HUES64 (cell line): ENCODE measurements around the gene FAM3C.

Source experiments
- H3K27ac ChIP-seq: 2 replicates; pipeline ENCODE4 v1.7.0; 2013; ENCODE audit warnings: low read depth, low read length, inconsistent platforms
- H3K27me3 ChIP-seq: 2 replicates; pipeline ENCODE4 v1.6.1; 2013; ENCODE audit warnings: mild to moderate bottlenecking, low read length; ENCODE audit not compliant: insufficient read depth
- H3K36me3 ChIP-seq: 2 replicates; pipeline ENCODE4 v1.6.1; 2013; ENCODE audit warnings: mild to moderate bottlenecking, low read length; ENCODE audit not compliant: insufficient read depth
- H3K4me1 ChIP-seq: 2 replicates; pipeline ENCODE4 v1.6.1; 2013; ENCODE audit warnings: mild to moderate bottlenecking, low read length, moderate library complexity; ENCODE audit not compliant: insufficient read depth
- H3K4me3 ChIP-seq: 2 replicates; pipeline ENCODE4 v1.5.1; 2013; ENCODE audit warnings: mild to moderate bottlenecking, low read length, moderate library complexity
- H3K9ac ChIP-seq: 2 replicates; pipeline ENCODE4 v1.6.1; 2013; ENCODE audit warnings: mild to moderate bottlenecking, low read depth, low read length
- H3K9me3 ChIP-seq: 2 replicates; pipeline ENCODE4 v1.6.1; 2013; ENCODE audit warnings: low read depth, low read length; ENCODE audit not compliant: insufficient read depth
- WGBS: fragments of 150-250, 120-280 bp; methylation state at CpG from one replicate; pipeline ENCODE4 v1.1.7; 2013; ENCODE audit warnings: missing lambda C conversion rate; 5-methylcytosine and 5-hydroxymethylcytosine counted together

Gene FAM3C

DNA sequence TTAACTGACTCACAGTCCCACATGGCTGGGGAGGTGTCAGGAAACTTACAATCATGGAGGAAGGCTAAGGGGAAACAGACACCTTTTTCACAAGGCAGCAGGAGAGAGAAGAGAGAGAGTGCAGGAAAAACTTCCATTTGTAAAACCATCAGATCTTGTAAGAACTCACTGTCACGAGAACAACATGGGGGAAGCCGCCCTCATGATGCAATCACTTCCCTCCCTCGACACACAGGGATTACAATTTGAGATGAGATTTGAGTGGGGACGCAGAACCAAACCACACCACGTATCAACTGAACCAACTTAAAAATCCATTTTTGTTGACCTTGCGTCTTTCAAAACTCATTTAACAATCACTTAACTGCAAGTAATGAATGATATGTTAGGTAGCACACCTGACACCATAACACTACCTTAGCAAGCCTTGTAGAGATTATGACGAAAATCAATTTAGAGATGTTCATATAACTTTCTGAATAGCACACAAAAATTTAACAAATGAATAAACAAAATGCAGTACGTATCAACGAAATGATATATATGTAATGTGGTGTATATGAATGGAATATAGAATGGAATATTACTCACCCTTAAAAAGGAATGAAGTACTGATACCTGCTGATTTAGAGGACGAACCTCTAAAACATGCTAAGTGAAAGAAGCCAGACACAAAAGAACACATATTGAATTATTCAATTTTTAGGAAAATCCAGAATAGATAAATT, 3.7 kb downstream of the FAM3C start:
- Histone ChIP-seq H3K27ac (no peak overlapping the region), H3K9ac (no peak overlapping the region), H3K4me1 (peaks cover 22% of the 10 kb centered on the region), H3K9me3 (no peaks in the 10 kb centered on the region), H3K4me3 (no peak overlapping the region), H3K36me3 (peaks cover 17% of the 10 kb centered on the region; the same call in 1 of the 2 replicates), H3K27me3 (no peaks in the 10 kb centered on the region)
- WGBS, result 85% methylated on average over 4 of the region's 10 CpGs

DNA sequence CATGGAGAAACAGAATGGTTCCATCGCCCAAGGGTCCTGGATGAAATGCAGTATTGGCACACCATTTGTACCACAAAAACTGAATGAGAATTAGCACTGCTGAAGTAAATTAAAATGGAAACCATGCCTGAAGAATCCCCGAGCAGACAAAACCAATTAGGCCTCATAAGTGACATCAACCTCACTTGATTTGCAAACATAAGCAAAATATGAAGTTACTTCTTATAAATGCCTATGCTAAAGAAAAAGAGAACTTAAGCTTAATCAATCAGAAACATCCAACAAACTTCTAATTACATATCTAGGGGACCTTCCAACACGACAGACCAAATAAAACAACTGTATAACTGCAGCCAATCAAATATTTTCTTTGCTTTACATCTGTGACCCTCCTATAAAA, 4.4 kb downstream of the FAM3C start:
- H3K9ac ChIP-seq, result no peak overlapping the region
- H3K27me3 ChIP-seq, result no peaks in the 10 kb centered on the region
- no peak overlapping the region for H3K27ac ChIP-seq
- H3K4me1 ChIP-seq, result peaks cover 21% of the 10 kb centered on the region
- no peak overlapping the region for H3K4me3 ChIP-seq
- no peaks in the 10 kb centered on the region for H3K9me3 ChIP-seq
- WGBS, result 94% methylated on average over 3 of the region's 3 CpGs
- peaks cover 17% of the 10 kb centered on the region; the same call in 1 of the 2 replicates for H3K36me3 ChIP-seq

DNA sequence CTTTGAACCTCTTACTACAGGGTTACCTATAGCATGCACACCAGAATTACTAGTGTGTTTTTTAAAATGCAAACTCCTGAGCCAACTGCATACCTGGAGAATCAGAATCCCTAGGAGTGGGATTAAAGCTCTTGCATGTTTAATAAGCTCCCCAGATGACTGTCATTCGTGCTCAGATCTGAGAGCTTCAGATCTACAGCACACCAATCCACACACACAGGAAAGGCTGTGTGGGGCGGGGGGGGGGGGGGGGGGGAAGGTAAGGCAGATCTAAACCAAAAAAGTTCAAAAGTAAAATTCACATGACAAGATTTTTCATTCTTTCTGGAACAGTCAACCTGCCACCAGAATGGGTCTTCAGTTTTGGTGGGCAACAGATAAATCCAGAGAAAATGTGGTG, 5.5 kb downstream of the FAM3C start:
- Histone ChIP-seq H3K4me3 (no peak overlapping the region), H3K9ac (no peak overlapping the region), H3K27me3 (no peaks in the 10 kb centered on the region), H3K27ac (no peak overlapping the region), H3K36me3 (peaks cover 17% of the 10 kb centered on the region; the same call in 1 of the 2 replicates), H3K4me1 (peaks cover 18% of the 10 kb centered on the region), H3K9me3 (no peaks in the 10 kb centered on the region)
- no CpG with 5 or more reads among the region's 2 CpGs for WGBS

DNA sequence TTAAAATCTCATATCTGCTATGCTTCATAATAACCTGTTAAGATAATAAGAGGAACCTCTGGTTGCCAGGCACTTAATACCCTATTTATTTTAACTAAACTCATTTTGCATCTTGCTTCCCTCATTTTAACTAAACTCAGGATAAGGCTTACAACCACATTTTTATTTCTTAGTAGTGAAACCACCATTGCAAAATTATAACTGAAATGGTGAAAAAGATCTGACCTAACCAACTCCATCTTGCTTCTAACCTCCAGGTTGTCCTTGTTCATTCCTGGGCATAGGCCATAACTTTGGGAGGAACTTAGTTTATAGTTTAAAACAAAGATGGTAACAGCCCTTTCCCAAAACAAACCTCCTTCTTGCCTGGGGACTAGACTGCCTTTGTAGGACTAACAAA, 6.0 kb downstream of the FAM3C start:
- Histone ChIP-seq H3K27me3 (no peaks in the 10 kb centered on the region), H3K4me1 (peaks cover 15% of the 10 kb centered on the region), H3K36me3 (peaks cover 17% of the 10 kb centered on the region; the same call in 1 of the 2 replicates), H3K27ac (no peak overlapping the region), H3K9me3 (no peaks in the 10 kb centered on the region), H3K4me3 (no peak overlapping the region), H3K9ac (no peak overlapping the region)

DNA sequence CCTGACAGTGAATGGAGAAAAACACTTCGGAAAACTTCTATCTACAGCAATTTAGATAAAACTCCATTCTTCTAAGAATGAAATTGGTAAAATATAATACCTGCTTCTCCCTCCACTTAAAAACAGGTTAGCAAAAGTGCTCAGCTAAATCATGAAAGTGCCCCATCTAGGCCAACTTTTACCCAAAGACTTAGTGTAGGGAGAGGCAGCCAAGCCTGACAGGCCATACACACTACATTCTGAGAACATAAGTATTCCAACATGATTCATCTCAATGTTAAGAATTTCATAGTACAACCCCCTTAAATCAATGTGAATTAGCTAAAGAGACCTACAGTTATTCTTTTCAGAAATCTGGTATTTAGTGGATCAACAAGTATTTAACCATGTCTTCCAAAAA, 7.2 kb downstream of the FAM3C start:
- Histone ChIP-seq H3K36me3 (peaks cover 13% of the 10 kb centered on the region; the same call in 1 of the 2 replicates), H3K9ac (no peak overlapping the region), H3K27me3 (no peaks in the 10 kb centered on the region), H3K9me3 (no peaks in the 10 kb centered on the region), H3K4me1 (peaks cover 8% of the 10 kb centered on the region), H3K4me3 (no peak overlapping the region), H3K27ac (no peak overlapping the region)
- 88% methylated on average over 1 of the region's 1 CpG for WGBS

DNA sequence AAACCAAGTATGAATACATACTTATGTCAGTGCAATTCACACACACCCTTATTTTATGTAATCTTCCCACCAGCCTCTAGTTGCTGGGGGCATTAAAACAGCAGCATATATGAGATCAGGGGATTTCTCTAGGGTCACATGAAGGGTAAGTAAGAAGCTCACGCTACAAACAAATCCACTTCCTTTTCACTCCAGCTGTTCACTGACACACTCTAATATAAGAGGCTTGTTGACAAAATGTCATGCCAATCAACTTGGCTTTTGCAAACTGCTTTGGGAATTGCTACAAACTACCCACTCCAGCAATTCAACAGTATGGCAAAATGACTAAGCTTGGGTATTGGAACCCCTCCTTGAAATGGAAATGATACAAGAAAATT, 10.3 kb downstream of the FAM3C start:
- 88% methylated on average over 1 of the region's 1 CpG for WGBS
- H3K4me1 ChIP-seq, result peaks cover 8% of the 10 kb centered on the region; the same call in 1 of the 2 replicates

DNA sequence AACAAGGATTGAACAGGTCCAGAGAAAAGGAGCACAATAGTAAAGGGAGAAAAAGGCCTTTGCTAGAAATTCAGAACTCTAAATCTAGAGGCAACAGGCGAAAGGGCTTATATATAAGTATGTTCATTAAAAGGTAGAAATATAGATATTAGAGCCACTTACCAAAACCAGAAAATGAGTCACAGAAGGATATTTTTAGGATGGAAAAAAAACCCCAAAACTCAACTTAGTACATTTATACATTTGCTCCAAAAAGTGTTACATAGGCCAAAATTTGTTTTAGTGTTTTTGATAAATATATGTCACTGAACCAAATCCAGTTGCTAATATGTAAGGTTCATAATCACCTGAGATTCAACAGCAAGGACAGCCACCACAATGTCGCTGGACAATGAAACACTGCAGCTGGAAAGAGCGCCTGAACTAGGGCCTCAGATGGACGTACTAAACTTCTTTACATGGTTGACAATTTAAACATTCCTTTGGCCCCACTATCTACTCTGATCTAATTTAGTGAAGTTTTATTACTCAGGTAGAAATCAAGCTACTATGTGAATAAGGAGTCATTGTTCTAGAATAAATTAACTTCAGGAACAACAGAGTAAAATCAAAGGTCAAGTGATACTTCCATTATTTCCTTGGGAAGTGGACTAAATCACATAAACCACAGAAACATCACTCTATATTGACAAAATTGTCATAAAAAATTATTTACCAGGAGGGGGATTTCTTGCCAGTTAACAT, 10.9 kb downstream of the FAM3C start:
- H3K36me3 ChIP-seq, result peaks cover 15% of the 10 kb centered on the region
- no peak overlapping the region for H3K4me3 ChIP-seq
- no peak overlapping the region for H3K9ac ChIP-seq
- H3K9me3 ChIP-seq, result no peaks in the 10 kb centered on the region
- WGBS, result 92% methylated on average over 4 of the region's 4 CpGs
- peaks cover 8% of the 10 kb centered on the region; the same call in 1 of the 2 replicates for H3K4me1 ChIP-seq
- no peak overlapping the region for H3K27ac ChIP-seq
- H3K27me3 ChIP-seq, result no peaks in the 10 kb centered on the region

More for the DNA sequence above, 10.3 kb downstream of the FAM3C start:
- no peaks in the 10 kb centered on the region for H3K27me3 ChIP-seq
- H3K9ac ChIP-seq, result no peak overlapping the region
- peaks cover 14% of the 10 kb centered on the region for H3K36me3 ChIP-seq
- no peaks in the 10 kb centered on the region for H3K9me3 ChIP-seq
- H3K27ac ChIP-seq, result no peak overlapping the region
- no peak overlapping the region for H3K4me3 ChIP-seq

DNA sequence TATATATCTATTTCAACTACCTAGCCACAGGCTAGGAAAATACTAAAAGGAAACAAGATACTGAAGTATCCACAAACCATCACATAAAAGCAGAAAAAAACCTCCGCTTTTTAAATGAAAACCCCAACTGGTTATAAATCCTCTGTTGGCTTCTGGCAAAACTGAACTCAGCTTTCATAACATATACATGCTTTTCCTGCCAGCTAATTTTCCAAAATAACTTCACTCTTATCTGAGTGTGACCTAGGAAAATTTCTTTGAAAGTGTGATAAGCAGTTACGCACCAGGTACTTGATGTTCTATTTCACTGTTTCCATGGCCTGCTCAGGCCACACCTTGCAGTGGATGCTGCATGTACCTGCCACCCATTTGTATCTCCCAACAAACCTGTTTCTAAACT, 11.8 kb downstream of the FAM3C start:
- Histone ChIP-seq H3K27ac (no peak overlapping the region), H3K4me1 (peaks cover 8% of the 10 kb centered on the region; the same call in 1 of the 2 replicates), H3K36me3 (peaks cover 25% of the 10 kb centered on the region), H3K4me3 (no peak overlapping the region), H3K9me3 (no peaks in the 10 kb centered on the region), H3K9ac (no peak overlapping the region), H3K27me3 (no peaks in the 10 kb centered on the region)
- WGBS, result 94% methylated on average over 2 of the region's 2 CpGs

DNA sequence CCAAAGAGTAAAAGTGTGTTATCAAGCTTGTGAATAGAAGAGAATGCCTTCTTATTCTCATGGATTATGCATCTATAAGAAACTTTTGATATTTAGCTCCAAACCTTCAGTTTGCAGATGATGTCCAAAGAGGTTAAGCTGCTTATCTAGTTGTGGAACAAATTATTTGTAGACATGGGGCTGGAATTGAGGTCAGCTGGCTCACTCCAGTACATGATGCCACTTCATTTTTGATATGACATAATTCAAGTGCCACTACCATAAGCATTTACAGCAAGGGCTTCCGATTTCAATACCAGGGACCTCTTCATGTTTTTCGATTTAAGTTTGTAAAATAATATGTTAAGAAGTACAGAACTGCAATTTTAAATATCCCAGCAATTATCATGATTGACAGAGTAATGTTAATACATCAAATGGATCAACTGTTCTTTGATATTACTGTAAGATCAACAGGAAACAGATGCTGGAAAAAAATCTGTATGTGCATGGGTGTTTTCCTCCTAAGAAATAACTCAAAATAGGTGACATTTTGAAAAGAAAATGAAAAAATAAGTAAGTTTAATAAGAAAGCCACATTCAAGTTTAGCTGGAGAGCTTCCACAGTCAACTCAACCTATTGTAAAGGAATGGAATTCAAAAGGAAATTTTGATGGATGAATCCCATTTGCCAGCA, 12.7 kb downstream of the FAM3C start:
- Histone ChIP-seq H3K4me1 (peaks cover 3% of the 10 kb centered on the region; the same call in 1 of the 2 replicates), H3K9me3 (no peaks in the 10 kb centered on the region), H3K9ac (no peak overlapping the region), H3K4me3 (no peak overlapping the region), H3K27ac (no peak overlapping the region), H3K27me3 (no peaks in the 10 kb centered on the region), H3K36me3 (peaks cover 34% of the 10 kb centered on the region)
- WGBS, result 100% methylated on average over 1 of the region's 2 CpGs

DNA sequence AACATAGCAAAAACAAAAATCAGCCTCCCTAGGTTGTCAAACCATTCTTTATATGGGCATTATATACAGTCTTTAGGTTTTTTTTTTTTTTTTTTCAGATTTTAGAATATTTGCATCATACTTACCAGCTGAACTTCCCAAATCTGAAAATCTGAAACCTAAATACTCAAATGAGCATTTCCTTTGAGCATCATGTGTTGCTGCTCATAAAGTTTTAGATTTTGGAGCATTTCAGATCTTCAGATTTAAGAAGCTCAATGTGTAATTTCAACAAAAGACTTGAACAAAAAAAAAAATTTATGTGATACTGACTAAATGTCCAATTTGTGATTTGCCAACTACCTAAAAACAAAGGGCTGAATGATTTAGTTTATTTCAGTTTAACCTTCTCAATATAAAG, 13.6 kb downstream of the FAM3C start:
- no peaks in the 10 kb centered on the region for H3K9me3 ChIP-seq
- peaks cover 43% of the 10 kb centered on the region for H3K36me3 ChIP-seq
- no peaks in the 10 kb centered on the region for H3K4me1 ChIP-seq
- no peak overlapping the region for H3K4me3 ChIP-seq
- no peak overlapping the region for H3K9ac ChIP-seq
- H3K27ac ChIP-seq, result no peak overlapping the region
- H3K27me3 ChIP-seq, result no peaks in the 10 kb centered on the region

DNA sequence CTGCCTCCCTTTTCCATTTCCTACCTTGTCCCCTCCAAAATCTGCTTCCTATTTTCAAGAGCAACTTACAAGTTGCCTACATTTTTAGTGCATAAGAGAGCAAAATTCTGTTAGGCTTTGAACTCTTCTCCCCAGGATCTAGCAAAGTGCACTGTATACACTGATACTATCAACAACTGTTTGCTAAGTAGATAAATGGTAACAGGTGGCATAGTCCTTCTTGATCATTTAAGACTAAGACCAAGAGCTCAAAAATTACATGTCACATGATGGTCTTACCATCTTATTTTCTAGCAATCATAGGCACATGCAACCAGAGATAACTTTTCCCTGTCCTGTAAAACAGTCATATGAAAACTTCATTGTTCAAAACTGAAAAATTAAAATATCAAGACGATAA, 16.2 kb downstream of the FAM3C start:
- WGBS, result 91% methylated on average over 1 of the region's 1 CpG
- Histone ChIP-seq H3K4me3 (no peak overlapping the region), H3K9me3 (no peaks in the 10 kb centered on the region), H3K36me3 (peaks cover 64% of the 10 kb centered on the region), H3K4me1 (no peaks in the 10 kb centered on the region), H3K27ac (no peak overlapping the region), H3K9ac (no peak overlapping the region), H3K27me3 (no peaks in the 10 kb centered on the region)
